Measurements from ENCODE around the gene SIRPA.

The SIRPA gene

GRCh38 chr20:1870792-1871550 lies 24.2 kb upstream of the SIRPA start:
- no peak for DNase-seq

GRCh38 chr20:1871807-1872458 lies 23.3 kb upstream of the SIRPA start:
- DNase-seq, result no peak

GRCh38 chr20:1872459-1873097 lies 22.6 kb upstream of the SIRPA start:
- no peak for DNase-seq

- DNase-seq, result no peak
These were observed 20.6 kb upstream of the SIRPA start for GRCh38 chr20:1874450-1875182.

GRCh38 chr20:1875183-1875554 lies 20.0 kb upstream of the SIRPA start:
- no peak for DNase-seq

GRCh38 chr20:1875762-1876161 lies 19.4 kb upstream of the SIRPA start:
- no peak for DNase-seq

GRCh38 chr20:1876217-1876921 lies 18.8 kb upstream of the SIRPA start:
- no peak for DNase-seq

- DNase-seq, result no peak
These were observed 18.1 kb upstream of the SIRPA start for GRCh38 chr20:1876975-1877608.

GRCh38 chr20:1877609-1878200 lies 17.5 kb upstream of the SIRPA start:
- DNase-seq, result no peak

GRCh38 chr20:1879369-1879768 lies 15.8 kb upstream of the SIRPA start:
- no peak for DNase-seq

- DNase-seq, result no peak
These were observed 15.3 kb upstream of the SIRPA start for GRCh38 chr20:1879934-1880333.

- no peak for DNase-seq
These were observed 14.5 kb upstream of the SIRPA start for GRCh38 chr20:1880529-1881239.

GRCh38 chr20:1881240-1881835 lies 13.9 kb upstream of the SIRPA start:
- DNase-seq, result no peak

- no peak for DNase-seq
These were observed 13.2 kb upstream of the SIRPA start for GRCh38 chr20:1882026-1882425.

GRCh38 chr20:1883986-1884385 lies 11.2 kb upstream of the SIRPA start:
- no peak for DNase-seq

- DNase-seq, result no peak
These were observed 10.0 kb upstream of the SIRPA start for GRCh38 chr20:1885254-1885653.

- no peak for DNase-seq
These were observed 9.1 kb upstream of the SIRPA start for GRCh38 chr20:1885940-1886693.

GRCh38 chr20:1887321-1887720 lies 7.9 kb upstream of the SIRPA start:
- no peak for DNase-seq

- no peak for DNase-seq
These were observed 7.5 kb upstream of the SIRPA start for GRCh38 chr20:1887756-1888155.
